Endothelial cell of umbilical vein (primary cell): ENCODE results near the gene CARMIL3.

Experiments
- POLR2AphosphoS5 ChIP-seq: IDR thresholded peaks from 2 replicates; pipeline ENCODE4 v1.6.1; 2012; ENCODE audit warnings: low read depth, mild to moderate bottlenecking, control low read depth, low read length, moderate library complexity; ENCODE audit not compliant: insufficient read depth
- TF ChIP-seq, protein P1 (sequence below), 2 donors: IDR thresholded peaks; 1 replicate in 1 of 2; 2 replicates in 1 of 2; pipeline ENCODE4 v1.5.1; 2011; ENCODE audit warnings: low read length in 2 of 2, mild to moderate bottlenecking in 2 of 2, moderate library complexity in 2 of 2, control low read depth in 1 of 2, inconsistent platforms in 1 of 2, low read depth in 1 of 2; ENCODE audit not compliant: insufficient read depth in 1 of 2; ENCODE audit errors: extremely low read depth in 1 of 2

DNA sequence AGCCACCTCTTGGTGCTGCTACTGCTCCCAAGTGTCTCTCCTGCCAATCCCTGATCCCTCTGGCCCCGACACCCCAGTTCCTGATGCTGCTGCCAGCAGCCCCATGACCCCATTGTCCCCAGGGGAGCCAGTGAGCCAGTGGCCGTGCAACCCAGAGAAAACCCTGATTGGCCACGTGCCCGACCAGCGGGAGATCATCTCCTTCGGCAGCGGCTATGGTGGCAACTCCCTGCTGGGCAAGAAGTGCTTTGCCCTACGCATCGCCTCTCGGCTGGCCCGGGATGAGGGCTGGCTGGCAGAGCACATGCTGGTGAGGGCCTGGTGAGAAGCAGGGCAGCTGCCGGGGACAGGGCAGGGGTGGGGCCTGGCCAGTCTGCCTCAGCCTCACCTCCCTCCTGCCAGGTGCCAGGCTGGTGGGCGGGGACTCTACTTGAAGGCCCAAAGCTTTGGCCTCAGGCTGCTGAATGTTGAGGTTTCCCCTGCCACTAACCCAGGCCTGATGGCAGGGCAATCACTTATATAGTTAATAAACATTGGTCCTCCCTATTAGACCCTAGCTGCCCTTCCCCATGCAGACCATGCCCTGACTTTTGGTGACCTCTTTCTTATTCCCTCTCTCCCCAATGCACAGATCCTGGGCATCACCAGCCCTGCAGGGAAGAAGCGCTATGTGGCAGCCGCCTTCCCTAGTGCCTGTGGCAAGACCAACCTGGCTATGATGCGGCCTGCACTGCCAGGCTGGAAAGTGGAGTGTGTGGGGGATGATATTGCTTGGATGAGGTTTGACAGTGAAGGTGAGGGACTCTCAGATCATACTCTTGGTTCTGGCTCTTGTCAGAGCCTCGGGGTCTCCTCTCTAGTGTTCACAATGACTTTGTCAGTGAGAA lies 47.4 kb downstream of the CARMIL3 start:
- TF ChIP-seq POLR2AphosphoS5 = no peak
- TF ChIP-seq, protein P1, sequence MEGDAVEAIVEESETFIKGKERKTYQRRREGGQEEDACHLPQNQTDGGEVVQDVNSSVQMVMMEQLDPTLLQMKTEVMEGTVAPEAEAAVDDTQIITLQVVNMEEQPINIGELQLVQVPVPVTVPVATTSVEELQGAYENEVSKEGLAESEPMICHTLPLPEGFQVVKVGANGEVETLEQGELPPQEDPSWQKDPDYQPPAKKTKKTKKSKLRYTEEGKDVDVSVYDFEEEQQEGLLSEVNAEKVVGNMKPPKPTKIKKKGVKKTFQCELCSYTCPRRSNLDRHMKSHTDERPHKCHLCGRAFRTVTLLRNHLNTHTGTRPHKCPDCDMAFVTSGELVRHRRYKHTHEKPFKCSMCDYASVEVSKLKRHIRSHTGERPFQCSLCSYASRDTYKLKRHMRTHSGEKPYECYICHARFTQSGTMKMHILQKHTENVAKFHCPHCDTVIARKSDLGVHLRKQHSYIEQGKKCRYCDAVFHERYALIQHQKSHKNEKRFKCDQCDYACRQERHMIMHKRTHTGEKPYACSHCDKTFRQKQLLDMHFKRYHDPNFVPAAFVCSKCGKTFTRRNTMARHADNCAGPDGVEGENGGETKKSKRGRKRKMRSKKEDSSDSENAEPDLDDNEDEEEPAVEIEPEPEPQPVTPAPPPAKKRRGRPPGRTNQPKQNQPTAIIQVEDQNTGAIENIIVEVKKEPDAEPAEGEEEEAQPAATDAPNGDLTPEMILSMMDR (IDR thresholded peaks at IDR 0.05; ENCODE audit: extremely low read depth in 1 of 2, insufficient read depth in 1 of 2, low read depth in 1 of 2, low read length in 2 of 2) = no peak
